ENCODE measurements around the gene NUP214. TPM values are rescaled to one million over a fixed set of nuclear protein-coding genes. Genes with fewer than 3 reads are reported as not detected.

The NUP214 gene
- total RNA-seq, 3 donors from 2014 or later, result 37.4 to 47.5 (median 40.0) TPM

DNA sequence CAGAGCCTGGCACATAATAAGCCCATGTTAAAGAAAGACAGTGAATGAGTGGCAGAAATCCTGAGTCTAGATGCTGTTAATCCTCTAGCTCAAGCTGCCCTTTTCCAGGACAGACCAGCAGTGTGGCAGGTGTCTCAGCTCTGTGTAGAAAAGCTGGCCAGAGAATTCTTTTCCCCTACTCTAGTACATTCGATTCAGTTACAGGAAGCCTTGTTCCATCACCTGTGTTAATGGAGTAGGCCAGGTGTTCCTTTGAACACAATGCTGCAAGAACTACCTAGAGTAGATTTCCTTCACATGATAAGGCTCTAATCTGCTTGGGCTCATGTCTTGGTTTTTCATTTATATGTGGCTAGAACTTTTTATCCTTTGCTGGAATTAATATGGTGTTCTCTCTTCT lies 52.5 kb downstream of the NUP214 start:
- intact Hi-C loops (cut with DNase I; ENCODE audit: low total_unique reads), result no loop called here
- Histone ChIP-seq H3K36me3 (peaks cover 9% of the 10 kb centered on the region), H3K4me3 (no peak overlapping the region), H3K27me3 (no peaks in the 10 kb centered on the region), H3K9me3 (no peaks in the 10 kb centered on the region), H3K27ac (no peak overlapping the region), H3K4me1 (no peaks in the 10 kb centered on the region)
- DNase-seq (ENCODE audit: low spot score in 2 of 2), result no peak
- TF ChIP-seq, protein P1, sequence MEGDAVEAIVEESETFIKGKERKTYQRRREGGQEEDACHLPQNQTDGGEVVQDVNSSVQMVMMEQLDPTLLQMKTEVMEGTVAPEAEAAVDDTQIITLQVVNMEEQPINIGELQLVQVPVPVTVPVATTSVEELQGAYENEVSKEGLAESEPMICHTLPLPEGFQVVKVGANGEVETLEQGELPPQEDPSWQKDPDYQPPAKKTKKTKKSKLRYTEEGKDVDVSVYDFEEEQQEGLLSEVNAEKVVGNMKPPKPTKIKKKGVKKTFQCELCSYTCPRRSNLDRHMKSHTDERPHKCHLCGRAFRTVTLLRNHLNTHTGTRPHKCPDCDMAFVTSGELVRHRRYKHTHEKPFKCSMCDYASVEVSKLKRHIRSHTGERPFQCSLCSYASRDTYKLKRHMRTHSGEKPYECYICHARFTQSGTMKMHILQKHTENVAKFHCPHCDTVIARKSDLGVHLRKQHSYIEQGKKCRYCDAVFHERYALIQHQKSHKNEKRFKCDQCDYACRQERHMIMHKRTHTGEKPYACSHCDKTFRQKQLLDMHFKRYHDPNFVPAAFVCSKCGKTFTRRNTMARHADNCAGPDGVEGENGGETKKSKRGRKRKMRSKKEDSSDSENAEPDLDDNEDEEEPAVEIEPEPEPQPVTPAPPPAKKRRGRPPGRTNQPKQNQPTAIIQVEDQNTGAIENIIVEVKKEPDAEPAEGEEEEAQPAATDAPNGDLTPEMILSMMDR (IDR thresholded peaks at IDR 0.05), result no peak
- TF ChIP-seq POLR2AphosphoS5 (IDR thresholded peaks at IDR 0.05) (no peak), POLR2A (IDR thresholded peaks at IDR 0.05) (no peak)

DNA sequence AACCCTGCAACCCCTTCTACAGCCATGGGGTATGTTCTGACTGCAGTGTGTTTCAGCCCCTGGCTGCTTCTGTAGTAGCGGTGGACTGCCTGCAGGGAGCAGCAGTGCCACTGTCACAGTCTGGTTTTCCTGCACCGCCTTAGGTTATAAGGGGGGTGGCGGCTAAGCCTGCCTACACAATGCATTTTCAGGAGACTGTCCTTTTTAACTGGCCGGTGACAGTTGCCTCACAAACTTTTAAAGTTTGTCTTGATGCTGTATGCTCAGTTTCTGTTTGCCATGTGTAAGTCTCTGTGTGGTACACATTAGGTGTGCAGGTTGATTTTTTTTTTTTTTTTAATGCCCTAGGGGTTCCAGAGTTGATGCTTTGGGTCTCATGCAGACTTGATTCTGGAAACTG lies 53.0 kb downstream of the NUP214 start:
- no peak for DNase-seq (ENCODE audit: low spot score in 2 of 2)
- no peak overlapping the region for H3K27ac ChIP-seq
- peaks cover 9% of the 10 kb centered on the region for H3K36me3 ChIP-seq
- H3K27me3 ChIP-seq, result no peaks in the 10 kb centered on the region
- no peaks in the 10 kb centered on the region for H3K4me1 ChIP-seq
- H3K9me3 ChIP-seq, result no peaks in the 10 kb centered on the region
- TF ChIP-seq, protein P1 (IDR thresholded peaks at IDR 0.05), result peak in 2 of 3 donors; percentile 71 to 79
- TF ChIP-seq POLR2AphosphoS5 (IDR thresholded peaks at IDR 0.05) (no peak), POLR2A (IDR thresholded peaks at IDR 0.05) (no peak)
- intact Hi-C loops (cut with DNase I; ENCODE audit: low total_unique reads), result no loop called here
- H3K4me3 ChIP-seq, result no peak overlapping the region

DNA sequence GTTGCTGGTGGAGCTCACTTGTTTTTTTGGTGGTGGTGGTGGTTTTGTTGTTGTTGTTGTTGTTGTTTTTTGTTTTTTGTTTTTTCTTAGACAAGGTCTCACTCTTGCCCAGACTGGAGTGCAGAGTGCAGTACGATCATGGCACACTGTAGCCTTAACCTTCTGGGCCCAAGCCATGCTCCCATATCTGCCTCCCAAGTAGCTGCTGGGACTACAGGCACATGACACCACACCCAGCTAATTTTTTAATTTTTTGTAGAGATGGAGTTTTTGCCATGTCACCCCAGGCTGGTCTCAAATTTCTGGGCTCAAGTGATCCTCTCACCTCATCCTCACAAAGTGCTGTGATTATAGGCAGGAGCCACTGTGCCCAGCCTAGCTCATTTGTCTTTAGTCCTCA lies 53.5 kb downstream of the NUP214 start:
- DNase-seq (ENCODE audit: low spot score in 2 of 2), result no peak
- TF ChIP-seq POLR2AphosphoS5 (IDR thresholded peaks at IDR 0.05) (no peak), POLR2A (IDR thresholded peaks at IDR 0.05) (no peak)
- TF ChIP-seq, protein P1 (IDR thresholded peaks at IDR 0.05), result no peak
- intact Hi-C loops (cut with DNase I; ENCODE audit: low total_unique reads), result no loop called here
- Histone ChIP-seq H3K27me3 (no peaks in the 10 kb centered on the region), H3K36me3 (peaks cover 9% of the 10 kb centered on the region), H3K27ac (no peak overlapping the region), H3K4me1 (no peaks in the 10 kb centered on the region), H3K4me3 (no peak overlapping the region), H3K9me3 (no peaks in the 10 kb centered on the region)

DNA sequence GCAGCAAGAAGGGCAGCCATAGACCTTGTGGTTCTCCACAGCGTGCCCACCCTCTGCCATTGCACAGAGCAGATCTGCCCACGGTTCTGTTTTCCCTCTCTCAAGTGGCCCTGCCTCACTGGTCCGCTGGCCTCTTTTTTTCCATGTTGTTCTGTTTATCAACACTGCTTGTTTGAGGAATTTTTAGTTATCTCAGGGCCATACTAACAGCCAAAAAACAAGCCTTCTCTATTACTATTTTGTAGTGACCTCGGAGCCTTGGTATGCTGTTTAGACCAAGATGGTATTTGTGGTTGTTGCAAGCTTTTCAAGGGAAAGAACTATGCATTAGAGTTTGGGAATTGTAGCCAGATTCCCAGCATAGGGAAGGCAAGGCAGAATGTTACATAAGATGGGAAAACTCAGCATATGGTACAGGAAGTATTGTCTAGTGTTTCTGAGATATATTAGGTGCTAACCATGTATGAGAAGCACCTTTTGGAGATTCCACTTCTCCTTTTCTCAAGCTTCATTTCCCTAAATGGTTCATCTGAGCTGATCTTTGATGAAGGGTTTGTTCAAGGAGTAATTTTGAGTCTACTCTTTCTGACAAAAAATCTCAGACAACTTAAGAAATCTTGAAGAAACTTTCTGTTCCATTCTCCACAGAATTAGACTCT lies 54.3 kb downstream of the NUP214 start:
- H3K27ac ChIP-seq, result no peak overlapping the region
- no peaks in the 10 kb centered on the region for H3K9me3 ChIP-seq
- intact Hi-C loops (cut with DNase I; ENCODE audit: low total_unique reads), result loop anchor here (5.0 to 10.0 kb wide), 2 partner anchors 155 to 592 kb away; no protein-coding TSS in a partner anchor

DNA sequence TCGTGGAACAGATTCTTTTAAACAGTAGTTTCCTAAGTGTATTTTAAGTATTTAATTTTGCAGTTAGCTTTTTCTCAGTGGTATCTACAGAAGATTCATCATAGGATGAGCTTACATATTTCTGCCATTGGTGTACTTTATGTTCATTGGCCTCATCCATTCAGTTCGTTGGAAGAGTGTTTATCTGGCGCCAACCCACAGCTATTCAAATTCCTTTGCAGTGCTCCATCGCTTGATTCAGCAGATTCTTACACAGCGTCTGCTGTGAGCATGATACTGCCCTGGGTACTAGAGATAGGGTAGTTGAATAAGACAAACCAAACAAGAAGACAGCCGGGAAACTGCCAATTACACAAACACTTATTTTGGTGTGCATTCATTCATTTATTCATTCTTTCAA lies 55.1 kb downstream of the NUP214 start:
- H3K27me3 ChIP-seq, result no peaks in the 10 kb centered on the region
- no peak overlapping the region for H3K4me3 ChIP-seq
- intact Hi-C loops (cut with DNase I; ENCODE audit: low total_unique reads), result loop anchor here (5.0 to 10.0 kb wide), 2 partner anchors 154 to 593 kb away; no protein-coding TSS in a partner anchor
- H3K27ac ChIP-seq, result no peak overlapping the region
- no peaks in the 10 kb centered on the region for H3K9me3 ChIP-seq
- H3K4me1 ChIP-seq, result no peaks in the 10 kb centered on the region
- H3K36me3 ChIP-seq, result no peaks in the 10 kb centered on the region
- no peak for DNase-seq (ENCODE audit: low spot score in 2 of 2)
- TF ChIP-seq POLR2AphosphoS5 (IDR thresholded peaks at IDR 0.05) (no peak), POLR2A (IDR thresholded peaks at IDR 0.05) (no peak)
- TF ChIP-seq, protein P1 (IDR thresholded peaks at IDR 0.05), result no peak

More for the DNA sequence above, 54.3 kb downstream of the NUP214 start:
- Histone ChIP-seq H3K36me3 (peaks cover 6% of the 10 kb centered on the region), H3K4me1 (no peaks in the 10 kb centered on the region), H3K27me3 (no peaks in the 10 kb centered on the region), H3K4me3 (no peak overlapping the region)
- TF ChIP-seq POLR2A (IDR thresholded peaks at IDR 0.05) (no peak), POLR2AphosphoS5 (IDR thresholded peaks at IDR 0.05) (no peak)
- TF ChIP-seq, protein P1 (IDR thresholded peaks at IDR 0.05), result no peak
- no peak for DNase-seq (ENCODE audit: low spot score in 2 of 2)

All from breast epithelium (tissue), 4 donors.